ENCODE measurements around the gene LY6G6F. TPM values are rescaled to one million over a fixed set of nuclear protein-coding genes. Genes with fewer than 3 reads are reported as not detected.

LY6G6F gene
- total RNA-seq, 1 experiment from 2014 or later, result not detected

GRCh38 chr6:31700740-31701401 lies 5.8 kb upstream of the LY6G6F start:
- H3K4me1 ChIP-seq (ENCODE audit: insufficient read depth, low read length, poor library complexity, severe bottlenecking), result peaks cover 7% of the 10 kb centered on the region
- no peak for DNase-seq (ENCODE audit: low spot score)
- no peak overlapping the region for H3K27ac ChIP-seq (ENCODE audit: low read depth, low read length, poor library complexity, severe bottlenecking)
- no peaks in the 10 kb centered on the region for H3K9me3 ChIP-seq (ENCODE audit: low read depth, low read length, poor library complexity, severe bottlenecking)
- ChIA-PET POLR2A (ENCODE audit: low non-redundant PET) (no interaction called here), CTCF (no interaction called here)
- no TSS peak for BruUV-seq (replicated peaks)
- no peaks in the 10 kb centered on the region for H3K27me3 ChIP-seq (replicated peaks; ENCODE audit: insufficient read depth, low read depth, low read length, poor library complexity)
- peaks cover 10% of the 10 kb centered on the region for H3K36me3 ChIP-seq (ENCODE audit: insufficient read depth, low read length, poor library complexity, severe bottlenecking)
- H3K4me3 ChIP-seq (ENCODE audit: low read depth, low read length, poor library complexity, severe bottlenecking), result no peak overlapping the region
- TF ChIP-seq CTCF (conservative IDR thresholded peaks at IDR 0.05; ENCODE audit: low read depth, low read length) (no peak), EZH2 (IDR thresholded peaks at IDR 0.05; ENCODE audit: borderline replicate concordance, low read depth, low read length, poor library complexity, severe bottlenecking) (no peak)
- intact Hi-C loops (cut with micrococcal nuclease; ENCODE audit: unreplicated experiment), result no loop called here

GRCh38 chr6:31701666-31702404 lies 4.8 kb upstream of the LY6G6F start:
- Histone ChIP-seq H3K4me3 (ENCODE audit: low read depth, low read length, poor library complexity, severe bottlenecking) (peak overlapping the region; percentile 71), H3K27me3 (replicated peaks; ENCODE audit: insufficient read depth, low read depth, low read length, poor library complexity) (no peaks in the 10 kb centered on the region), H3K36me3 (ENCODE audit: insufficient read depth, low read length, poor library complexity, severe bottlenecking) (peaks cover 4% of the 10 kb centered on the region), H3K27ac (ENCODE audit: low read depth, low read length, poor library complexity, severe bottlenecking) (peak overlapping the region; percentile 97), H3K4me1 (ENCODE audit: insufficient read depth, low read length, poor library complexity, severe bottlenecking) (peaks cover 7% of the 10 kb centered on the region), H3K9me3 (ENCODE audit: low read depth, low read length, poor library complexity, severe bottlenecking) (no peaks in the 10 kb centered on the region)
- DNase-seq (ENCODE audit: low spot score), result no peak
- intact Hi-C loops (cut with micrococcal nuclease; ENCODE audit: unreplicated experiment), result no loop called here
- POLR2A ChIA-PET (ENCODE audit: low non-redundant PET), result interaction anchor here (0.9 kb wide), 1 partner anchor 1093 kb away, joined by 3 read pairs; no protein-coding TSS in a partner anchor
- CTCF ChIA-PET, result no interaction called here
- TF ChIP-seq CTCF (conservative IDR thresholded peaks at IDR 0.05; ENCODE audit: low read depth, low read length) (no peak), EZH2 (IDR thresholded peaks at IDR 0.05; ENCODE audit: borderline replicate concordance, low read depth, low read length, poor library complexity, severe bottlenecking) (no peak)
- BruUV-seq (replicated peaks), result TSS peak; percentile 57

DNA sequence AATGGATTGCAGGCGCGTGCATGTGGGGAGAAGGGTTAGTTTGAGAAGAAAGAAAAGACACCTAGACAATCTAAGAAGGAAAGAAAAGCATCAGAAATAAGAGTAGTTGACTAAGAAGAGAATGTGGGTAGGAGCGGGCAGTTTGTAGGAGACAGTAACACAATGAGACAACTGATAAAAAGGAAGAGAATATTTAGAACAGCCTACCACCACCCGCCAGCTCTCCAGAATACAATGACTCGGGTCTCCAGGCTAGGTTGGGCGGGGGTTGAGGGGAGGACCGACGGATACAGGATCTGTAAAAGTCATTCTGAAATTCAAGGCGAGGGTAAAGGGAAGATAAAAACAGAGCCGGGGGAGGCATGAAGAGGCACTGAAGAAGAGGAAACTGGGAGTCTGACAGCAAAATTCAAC lies 4.3 kb upstream of the LY6G6F start:
- TF ChIP-seq CTCF (conservative IDR thresholded peaks at IDR 0.05; ENCODE audit: low read depth, low read length), result no peak
- TF ChIP-seq EZH2 (IDR thresholded peaks at IDR 0.05; ENCODE audit: borderline replicate concordance, low read depth, low read length, poor library complexity, severe bottlenecking), result no peak
- ChIA-PET POLR2A (ENCODE audit: low non-redundant PET) (interaction anchor here (0.9 kb wide), 1 partner anchor 1092 kb away, joined by 3 read pairs; no protein-coding TSS in a partner anchor), CTCF (no interaction called here)
- no peak for DNase-seq (ENCODE audit: low spot score)
- BruUV-seq (replicated peaks), result no TSS peak
- no peaks in the 10 kb centered on the region for H3K9me3 ChIP-seq (ENCODE audit: low read depth, low read length, poor library complexity, severe bottlenecking)
- H3K4me1 ChIP-seq (ENCODE audit: insufficient read depth, low read length, poor library complexity, severe bottlenecking), result peaks cover 7% of the 10 kb centered on the region
- H3K27ac ChIP-seq (ENCODE audit: low read depth, low read length, poor library complexity, severe bottlenecking), result peak overlapping the region; percentile 97
- H3K27me3 ChIP-seq (replicated peaks; ENCODE audit: insufficient read depth, low read depth, low read length, poor library complexity), result no peaks in the 10 kb centered on the region
- H3K36me3 ChIP-seq (ENCODE audit: insufficient read depth, low read length, poor library complexity, severe bottlenecking), result no peaks in the 10 kb centered on the region
- peak overlapping the region; percentile 71 for H3K4me3 ChIP-seq (ENCODE audit: low read depth, low read length, poor library complexity, severe bottlenecking)
- intact Hi-C loops (cut with micrococcal nuclease; ENCODE audit: unreplicated experiment), result no loop called here

Data from A673 (cell line).